Testis (tissue), 3 donors: ENCODE measurements around the gene PMP22. TPM values are rescaled to one million over a fixed set of nuclear protein-coding genes. Genes with fewer than 3 reads are reported as not detected.
"Not testable (repeated sequence)": the region's sequence is repeated elsewhere in the genome, so short reads cannot be mapped to it uniquely, and the experiment has no call there.

Experiments
- DNase-seq: peaks from one replicate; pipeline ENCODE4 v3.0.0-alpha.2; 2019
- H3K27ac ChIP-seq, 2 donors: fragments of 200-600 bp; sonication (generic); one replicate each; pipeline ENCODE4 v1.5.1; 2019
- H3K27me3 ChIP-seq: fragments of 200-600 bp; sonication (generic); one replicate; pipeline ENCODE4 v1.5.1; 2019
- H3K36me3 ChIP-seq: fragments of 200-600 bp; sonication (generic); one replicate; pipeline ENCODE4 v1.5.1; 2017; ENCODE audit warnings: low read depth; ENCODE audit errors: missing control alignments
- H3K4me1 ChIP-seq: fragments of 200-600 bp; sonication (generic); one replicate; pipeline ENCODE4 v1.5.1; 2019
- H3K4me3 ChIP-seq, 2 donors: fragments of 200-600 bp; sonication (generic); one replicate each; pipeline ENCODE4 v1.5.1; 2017 to 2019
- H3K9me3 ChIP-seq: fragments of 200-600 bp; sonication (generic); one replicate; pipeline ENCODE4 v1.5.1; 2017
- CTCF ChIP-seq, 3 experiments: fragments of 450-650 bp in 2 of 3; fragments of 200-600 bp in 1 of 3; sonication (generic) in 1 of 3; IDR thresholded peaks; one replicate each; pipeline ENCODE4 v1.5.1; 2016 to 2019; ENCODE audit warnings: antibody characterized with exemption in 3 of 3, mild to moderate bottlenecking in 2 of 3, moderate library complexity in 1 of 3
- POLR2A ChIP-seq: fragments of 450-650 bp; IDR thresholded peaks from one replicate; pipeline ENCODE4 v1.6.1; 2017; ENCODE audit warnings: antibody characterized with exemption, mild to moderate bottlenecking, moderate library complexity
- WGBS, 2 donors: methylation state at CpG; one replicate each; pipeline ENCODE4 v1.1.5; 2018; 5-methylcytosine and 5-hydroxymethylcytosine counted together
- intact Hi-C: fragments of 100-400 bp; cut with DNase I; formaldehyde crosslinking; loops from one replicate; pipeline ENCODE4 v1.15.1; 2023; ENCODE audit warnings: low total_unique reads
- polyA plus RNA-seq: library from polyadenylated mRNA; stranded (reverse); fragments of 350-450 nt; fragmentation: Illumina TruSeq; extraction: RNeasy Lipid Tissue Mini Kit (QIAGEN cat#74804); gene quantifications from one replicate; pipeline ENCODE4 v1.2.3, GENCODE V29; 2014; ENCODE audit warnings: low read depth, low replicate concordance; ENCODE audit not compliant: insufficient read depth
- total RNA-seq, 2 donors: library from RNA; depleted of rRNA; stranded (reverse); fragments of >200 nt; gene quantifications; one replicate each; pipeline ENCODE4 v1.2.3, GENCODE V29; 2016

Gene PMP22
- total and polyA plus RNA-seq, 3 donors from 2014 or later, result 31.1 to 70.0 (median 49.2) TPM

GRCh38 chr17:15232517-15232915 is 32.6 kb downstream of the PMP22 start:
- H3K36me3 ChIP-seq, result no peaks in the 10 kb centered on the region
- no peak overlapping the region for H3K27ac ChIP-seq
- no peak for DNase-seq
- H3K4me1 ChIP-seq, result peaks cover 12% of the 10 kb centered on the region
- H3K4me3 ChIP-seq, result no peak overlapping the region
- no peaks in the 10 kb centered on the region for H3K9me3 ChIP-seq
- WGBS, 2 donors, result 67 to 71% methylated on average over 3 of the region's 3 CpGs
- no peaks in the 10 kb centered on the region for H3K27me3 ChIP-seq
- TF ChIP-seq CTCF (IDR thresholded peaks at IDR 0.05) (no peak), POLR2A (no peak)
- intact Hi-C loops, result no loop called here

GRCh38 chr17:15231851-15232516 is 33.1 kb downstream of the PMP22 start:
- 87 to 96% methylated on average over 9 to 11 of the region's 12 CpGs for WGBS, 2 donors
- no peaks in the 10 kb centered on the region for H3K36me3 ChIP-seq
- no peaks in the 10 kb centered on the region for H3K9me3 ChIP-seq
- no peak overlapping the region for H3K27ac ChIP-seq
- H3K4me3 ChIP-seq, result no peak overlapping the region
- no peak for DNase-seq
- TF ChIP-seq POLR2A (no peak), CTCF (IDR thresholded peaks at IDR 0.05) (no peak)
- H3K4me1 ChIP-seq, result peaks cover 12% of the 10 kb centered on the region
- intact Hi-C loops, result no loop called here
- H3K27me3 ChIP-seq, result no peaks in the 10 kb centered on the region

GRCh38 chr17:15230866-15231265 is 34.3 kb downstream of the PMP22 start:
- H3K9me3 ChIP-seq, result no peaks in the 10 kb centered on the region
- H3K36me3 ChIP-seq, result no peaks in the 10 kb centered on the region
- TF ChIP-seq CTCF (IDR thresholded peaks at IDR 0.05) (no peak), POLR2A (no peak)
- H3K4me1 ChIP-seq, result peaks cover 12% of the 10 kb centered on the region
- no peaks in the 10 kb centered on the region for H3K27me3 ChIP-seq
- 94 to 95% methylated on average over 18 of the region's 18 CpGs for WGBS, 2 donors
- intact Hi-C loops, result no loop called here
- no peak overlapping the region for H3K4me3 ChIP-seq
- no peak for DNase-seq
- no peak overlapping the region for H3K27ac ChIP-seq

GRCh38 chr17:15221827-15222226 is 43.3 kb downstream of the PMP22 start:
- DNase-seq, H3K9me3 ChIP-seq, H3K27ac ChIP-seq, intact Hi-C loops, H3K4me1 ChIP-seq, H3K4me3 ChIP-seq, H3K27me3 ChIP-seq, H3K36me3 ChIP-seq: not testable (repeated sequence)
- 83 to 86% methylated on average over 3 of the region's 3 CpGs for WGBS, 2 donors

GRCh38 chr17:15220785-15221184 is 44.3 kb downstream of the PMP22 start:
- DNase-seq, result no peak
- TF ChIP-seq POLR2A (no peak), CTCF (IDR thresholded peaks at IDR 0.05) (no peak)
- H3K27ac ChIP-seq, result no peak overlapping the region
- intact Hi-C loops, result no loop called here
- H3K4me1 ChIP-seq, result no peaks in the 10 kb centered on the region
- H3K9me3 ChIP-seq, result no peaks in the 10 kb centered on the region
- H3K36me3 ChIP-seq, result no peaks in the 10 kb centered on the region
- H3K4me3 ChIP-seq, result no peak overlapping the region
- 40 to 44% methylated on average over 2 of the region's 2 CpGs for WGBS, 2 donors
- H3K27me3 ChIP-seq, result no peaks in the 10 kb centered on the region
